HG03342 (cell line): ENCODE data around the gene GLCE.

Experiments
- ATAC-seq: cut with Tn5 transposase; IDR thresholded peaks from one replicate; pipeline ENCODE4 v1.9.1; 2021; ENCODE audit warnings: mild to moderate bottlenecking, moderate library complexity; ENCODE audit not compliant: unreplicated experiment

GLCE gene

GRCh38 chr15:69200832-69201745, 40.7 kb downstream of the GLCE start:
- no peak for ATAC-seq

DNA sequence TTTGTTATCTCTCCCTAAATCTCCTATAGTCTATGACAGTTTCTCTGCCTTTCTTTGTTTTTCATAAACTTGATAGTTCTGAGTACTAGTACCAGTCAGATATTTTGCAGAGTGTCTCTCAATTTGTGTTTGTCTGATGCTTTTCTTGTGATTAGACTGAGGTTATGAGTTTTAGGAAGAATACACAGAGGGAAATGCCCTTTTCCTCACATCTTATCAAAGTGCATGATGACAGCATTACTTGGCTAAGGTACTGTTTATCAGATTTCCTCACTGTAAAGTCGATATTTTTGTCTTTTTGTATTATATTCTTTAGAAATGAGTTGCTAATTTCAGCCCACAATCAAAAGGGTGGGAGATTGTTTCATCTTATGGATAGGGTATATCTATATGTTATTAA, 45.6 kb downstream of the GLCE start:
- ATAC-seq: no peak

GRCh38 chr15:69209661-69210060, 49.2 kb downstream of the GLCE start:
- ATAC-seq: no peak

GRCh38 chr15:69210574-69210973, 50.1 kb downstream of the GLCE start:
- ATAC-seq: no peak

GRCh38 chr15:69213786-69214185, 53.4 kb downstream of the GLCE start:
- ATAC-seq: no peak

DNA sequence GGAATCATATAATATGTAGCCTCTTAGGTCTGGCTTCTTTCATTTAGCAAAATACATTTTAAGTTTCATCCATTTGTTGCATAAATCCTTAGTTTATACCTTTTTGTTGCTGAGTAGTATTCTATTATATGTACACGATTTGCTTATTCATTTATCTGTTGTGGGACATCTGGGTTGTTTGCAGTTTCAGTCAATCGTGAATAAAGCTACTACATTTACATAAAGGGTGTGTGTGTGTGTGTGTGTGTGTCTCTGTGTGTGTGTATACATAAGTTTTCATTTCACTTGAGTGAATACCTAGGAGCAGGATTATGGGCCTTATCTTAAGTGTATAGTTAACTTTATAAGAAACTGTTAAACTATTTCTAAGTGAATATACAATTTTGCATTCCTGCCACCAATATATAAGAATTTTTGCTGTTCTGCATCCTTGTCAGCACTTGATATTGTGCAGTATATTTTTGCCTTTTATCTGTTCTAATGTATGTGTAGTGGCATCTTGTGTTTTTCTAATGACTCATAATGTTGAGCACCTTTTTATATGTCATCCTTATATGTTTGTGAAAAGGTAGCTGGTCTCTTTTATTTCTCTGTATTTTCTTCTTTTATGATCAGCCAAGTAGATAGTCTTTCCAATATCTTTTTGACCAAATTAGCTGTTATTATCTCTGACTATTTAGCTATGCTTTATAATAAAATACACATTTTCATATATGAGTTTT, 55.0 kb downstream of the GLCE start:
- no peak for ATAC-seq

DNA sequence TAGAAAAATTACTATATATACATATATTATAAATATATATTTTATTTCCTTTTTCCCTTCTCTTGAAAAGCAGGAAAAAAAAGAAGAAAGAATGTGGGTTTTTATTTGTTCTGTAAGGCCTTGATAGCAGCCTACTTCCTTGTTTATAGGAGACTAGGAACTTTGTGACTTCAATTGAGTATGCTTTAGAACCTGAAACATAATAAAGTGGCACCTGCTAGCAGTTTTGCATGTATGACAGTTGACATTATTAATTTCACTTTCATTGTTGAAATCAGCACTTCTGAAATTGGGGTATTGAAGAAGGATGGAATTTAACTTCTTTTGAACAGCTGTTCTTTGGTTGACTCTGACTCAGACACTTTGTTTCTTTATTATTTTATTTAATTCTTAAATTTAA, 56.9 kb downstream of the GLCE start:
- no peak for ATAC-seq

DNA sequence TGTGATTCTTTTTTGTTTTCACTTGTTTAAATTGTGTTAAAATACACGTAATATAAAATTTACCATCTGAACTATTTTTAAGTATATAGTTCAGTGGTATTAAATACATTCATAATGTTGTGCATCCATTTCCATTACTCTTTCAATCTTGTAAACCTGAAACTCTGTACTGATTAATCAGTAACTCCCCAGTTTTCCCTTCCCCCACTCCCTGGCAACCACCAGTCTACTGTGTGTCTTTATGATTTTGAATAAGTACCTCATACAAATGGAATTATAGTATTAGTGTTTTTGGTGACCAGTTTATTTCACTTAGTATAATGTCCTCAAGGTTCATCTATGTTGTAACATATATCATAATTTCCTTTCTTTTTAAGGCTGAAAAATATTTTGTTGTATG, 59.3 kb downstream of the GLCE start:
- ATAC-seq: no peak

DNA sequence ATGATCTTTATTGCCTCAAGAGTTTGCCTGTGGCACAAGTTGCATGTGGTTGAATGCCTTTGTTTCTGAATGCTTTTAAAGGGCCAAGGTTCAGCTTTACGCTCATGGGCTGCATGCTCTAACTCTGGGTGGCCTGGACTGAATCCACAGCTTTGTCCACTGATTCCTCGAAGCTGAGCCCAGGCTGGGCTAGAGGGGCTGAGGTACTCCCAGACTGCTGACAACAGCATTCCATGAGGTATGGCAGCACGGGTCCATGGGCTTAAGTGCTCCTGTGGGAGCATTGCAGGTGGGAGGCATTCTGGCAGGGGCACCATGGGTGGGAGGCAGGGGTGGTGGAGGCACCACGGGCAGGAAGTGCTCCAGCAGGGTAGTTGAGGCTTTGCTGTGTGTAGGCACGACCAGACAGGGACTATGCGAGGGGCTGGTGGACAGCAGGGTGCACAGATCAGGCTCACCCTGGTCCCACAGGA, 61.6 kb downstream of the GLCE start:
- no peak for ATAC-seq

DNA sequence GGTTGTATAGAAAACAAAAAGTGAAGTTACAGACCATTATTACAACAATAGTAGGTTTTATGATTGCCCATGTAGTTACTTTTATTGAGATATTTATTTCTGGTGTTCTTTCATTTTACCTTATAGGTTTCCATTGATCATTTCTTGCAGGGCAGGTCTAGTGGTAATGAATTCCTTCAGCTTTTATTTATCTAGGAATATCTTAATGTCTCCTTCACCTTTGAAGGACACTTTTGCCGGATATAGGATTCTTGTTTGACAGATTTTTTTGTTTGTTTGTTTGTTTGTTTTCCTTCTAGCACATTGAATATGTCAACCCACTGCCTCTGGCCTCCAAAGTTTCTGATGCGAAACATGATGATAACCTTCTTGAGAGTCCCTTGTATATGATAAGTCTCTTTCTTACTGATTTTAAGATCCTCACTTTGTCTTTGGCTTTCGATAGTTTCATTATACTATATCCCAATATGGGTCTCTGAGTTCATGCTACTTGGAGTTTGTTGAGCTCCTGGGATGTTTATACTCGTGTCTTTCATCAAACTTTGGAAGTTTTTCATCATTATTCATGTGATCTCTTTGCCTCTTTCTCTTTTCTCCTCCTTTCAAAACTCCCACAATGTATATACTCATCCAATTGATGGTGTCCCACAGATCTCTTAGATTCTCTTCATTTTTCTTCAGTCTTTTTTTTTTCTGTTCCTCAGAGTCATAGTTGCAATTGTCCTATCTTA, 62.8 kb downstream of the GLCE start:
- no peak for ATAC-seq

- no peak for ATAC-seq
Measured at GRCh38 chr15:69224383-69224782, 63.9 kb downstream of the GLCE start.

DNA sequence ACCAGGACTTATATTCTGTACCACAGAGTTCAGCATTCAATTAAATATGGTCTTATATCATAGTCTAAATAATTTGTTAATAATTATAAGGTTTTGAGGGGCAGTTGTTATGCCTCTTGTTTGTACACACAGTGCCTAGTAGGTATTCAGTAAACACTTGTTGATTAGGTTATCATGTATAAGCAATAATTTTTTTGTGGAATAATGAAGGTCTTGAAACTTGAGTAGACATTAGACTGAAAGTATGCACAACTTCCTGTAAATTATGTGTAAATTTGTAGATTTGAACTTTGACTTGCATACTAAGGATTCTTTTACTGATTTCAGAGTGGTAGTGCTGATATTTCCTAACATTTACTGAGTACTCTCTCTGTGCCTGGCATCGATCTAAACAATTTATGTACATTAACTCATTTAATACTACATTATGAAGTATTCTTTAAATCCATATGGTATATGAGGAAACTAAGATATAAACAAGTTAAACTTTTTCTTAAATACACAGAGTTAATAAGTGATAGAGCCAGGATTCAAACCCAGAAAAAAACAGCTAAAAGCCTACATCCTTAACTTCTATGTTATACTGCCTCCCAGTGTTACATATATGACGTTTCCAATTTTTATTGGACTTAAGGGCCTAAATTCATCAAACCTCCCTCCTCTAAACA, 65.1 kb downstream of the GLCE start:
- ATAC-seq: no peak

GRCh38 chr15:69226023-69226355, 65.6 kb downstream of the GLCE start:
- ATAC-seq: no peak

DNA sequence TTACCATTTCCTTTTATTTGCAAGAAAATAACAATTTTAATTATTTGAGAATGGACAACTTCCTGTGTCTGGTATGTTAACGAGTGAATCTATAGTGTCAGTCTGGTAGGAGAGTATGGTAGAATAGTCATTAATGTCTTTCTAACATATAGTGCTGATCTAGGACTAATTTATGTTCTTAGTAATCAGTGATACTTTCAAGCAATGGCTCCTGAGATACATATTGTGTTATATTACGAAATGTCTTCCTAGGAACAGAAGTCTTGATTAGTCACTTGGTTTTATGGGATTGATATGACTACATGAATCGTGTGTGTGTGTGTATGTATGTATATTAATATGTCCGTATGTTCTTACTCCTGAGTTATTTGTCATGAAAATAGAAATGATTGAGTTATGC, 71.7 kb downstream of the GLCE start:
- ATAC-seq: no peak

- ATAC-seq: no peak
Measured at GRCh38 chr15:69232765-69233164, 72.3 kb downstream of the GLCE start.

GRCh38 chr15:69234676-69235075, 74.2 kb downstream of the GLCE start:
- ATAC-seq: no peak

DNA sequence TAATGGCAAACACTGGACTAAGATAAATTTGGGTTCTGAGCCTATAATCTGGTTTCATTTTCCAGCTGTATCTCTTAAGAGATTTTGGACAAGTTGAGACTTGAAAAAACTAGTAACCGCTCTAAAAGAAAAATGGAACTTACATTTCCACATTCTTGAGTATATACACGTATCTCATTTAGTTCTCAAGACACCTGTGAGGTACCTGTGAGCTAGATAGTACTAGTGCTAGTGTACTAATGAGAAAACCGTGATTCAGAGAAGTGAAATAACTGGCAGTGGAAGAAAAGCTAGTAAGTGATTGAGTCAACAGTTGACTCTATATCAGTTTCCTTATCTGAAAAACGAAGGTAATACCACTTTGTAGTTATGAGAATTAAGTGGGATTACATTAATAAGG, 76.1 kb downstream of the GLCE start:
- no peak for ATAC-seq

DNA sequence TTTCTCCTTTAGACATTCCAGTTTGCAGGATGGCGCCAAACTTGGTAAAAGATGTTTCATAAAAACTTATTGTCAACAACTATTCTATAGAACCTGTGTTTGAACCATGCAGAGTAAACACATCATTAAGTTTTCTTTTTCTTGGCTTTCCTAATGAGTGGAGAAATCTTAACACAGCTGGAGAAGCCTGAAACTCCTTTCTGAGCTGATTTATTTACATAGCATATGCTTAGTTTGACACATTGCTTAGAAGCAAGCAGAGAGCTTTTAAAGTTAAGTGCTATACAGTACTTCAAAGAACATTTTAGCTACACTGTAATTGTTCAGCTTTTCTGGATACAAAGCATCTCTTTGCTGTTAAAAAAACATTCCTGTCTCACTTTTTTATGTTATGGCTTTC, 77.3 kb downstream of the GLCE start:
- no peak for ATAC-seq

DNA sequence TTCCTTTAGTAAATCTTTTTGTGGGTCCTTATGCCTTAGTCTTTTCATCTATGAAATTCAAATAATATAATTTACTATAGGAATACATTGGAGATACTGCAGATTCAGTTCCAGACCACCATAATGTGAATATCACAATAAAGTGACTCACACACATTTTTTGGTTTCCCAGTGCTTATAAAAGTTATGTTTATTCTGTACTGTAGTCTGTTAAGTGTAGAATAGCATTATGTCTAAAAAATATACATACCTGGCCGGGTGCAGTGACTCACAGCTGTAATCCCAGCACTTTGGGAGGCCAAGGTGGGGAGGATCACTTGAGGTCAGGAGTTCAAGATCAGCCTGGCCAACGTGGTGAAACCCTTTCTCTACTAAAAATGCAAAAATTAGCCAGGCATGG, 84.4 kb downstream of the GLCE start:
- no peak for ATAC-seq

- ATAC-seq: no peak
Measured at GRCh38 chr15:69253156-69253555, 92.7 kb downstream of the GLCE start.

DNA sequence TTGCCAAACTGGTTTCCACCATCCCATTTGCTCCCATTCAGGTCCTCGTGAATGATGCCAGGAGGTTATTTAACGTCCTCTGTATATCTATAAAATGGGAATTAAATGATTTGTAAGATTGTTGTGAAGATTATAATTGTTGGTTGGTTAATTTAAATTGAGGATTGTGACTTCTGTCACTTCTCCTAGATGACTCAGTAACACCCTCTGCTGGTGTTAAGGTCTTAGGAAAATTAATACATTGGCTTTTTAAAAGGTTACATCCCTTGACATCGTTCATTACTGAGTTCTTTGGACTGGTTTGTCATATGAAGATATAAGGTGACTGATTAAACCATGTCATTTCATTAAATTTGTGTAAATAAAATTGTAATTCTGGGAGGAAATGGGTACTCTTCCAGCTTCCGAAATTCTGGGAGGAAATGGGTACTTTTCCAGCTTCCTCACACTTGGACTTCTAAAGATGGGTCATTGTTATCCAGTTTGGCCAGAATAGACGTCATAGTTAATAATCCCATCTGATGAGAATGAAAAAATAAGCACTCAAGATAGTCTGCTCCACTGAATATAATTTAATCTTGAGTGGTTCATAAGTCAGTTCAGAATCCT, 105.0 kb downstream of the GLCE start:
- no peak for ATAC-seq
